Bronchial epithelial cell (primary cell): ENCODE measurements around the gene UBE2F. TPM values are rescaled to one million over a fixed set of nuclear protein-coding genes. Genes with fewer than 3 reads are reported as not detected.
A peak's percentile ranks its signal among the peaks of the same experiment; 100 is the strongest.

Experiments
- DNase-seq: peaks from one replicate; pipeline ENCODE4 v3.0.0-alpha.2; 2010; ENCODE audit warnings: low read depth
- FAIRE-seq: peaks from 2 replicates; lab custom pipeline; 2011; peaks lifted over from hg19 to GRCh38; lab: Jason Lieb, UNC
- H3K27me3 ChIP-seq: 2 replicates; pipeline ENCODE4 v1.5.1; 2011; ENCODE audit warnings: low read length; ENCODE audit not compliant: control insufficient read depth, insufficient read depth
- H3K36me3 ChIP-seq: 2 replicates; pipeline ENCODE4 v1.5.1; 2011; ENCODE audit warnings: low read length; ENCODE audit not compliant: control insufficient read depth, insufficient read depth
- H3K4me3 ChIP-seq: 2 replicates; pipeline ENCODE4 v1.5.1; 2011; ENCODE audit warnings: mild to moderate bottlenecking, low read depth, low read length, control low read depth
- CTCF ChIP-seq: IDR thresholded peaks from 2 replicates; pipeline ENCODE4 v1.5.1; 2011; ENCODE audit warnings: mild to moderate bottlenecking, moderate library complexity, low read length, control low read depth, inconsistent platforms; ENCODE audit not compliant: insufficient read depth, severe bottlenecking
- total RNA-seq: library from RNA; depleted of rRNA; stranded (reverse); fragments of >200 nt; gene quantifications from 2 replicates; pipeline ENCODE4 v1.2.1, GENCODE V29; 2014

UBE2F gene
- total RNA-seq, 1 donor from 2014 or later = 64.0 TPM

- no peak for FAIRE-seq
- no peak for TF ChIP-seq CTCF
- DNase-seq = no peak
- H3K4me3 ChIP-seq = no peak overlapping the region
- no peaks in the 10 kb centered on the region for H3K27me3 ChIP-seq
- H3K36me3 ChIP-seq = no peaks in the 10 kb centered on the region
Measured at GRCh38 chr2:238075397-238075796, 108.6 kb downstream of the UBE2F start.

GRCh38 chr2:238077292-238077691 is 110.5 kb downstream of the UBE2F start:
- no peak for FAIRE-seq
- Histone ChIP-seq H3K4me3 (no peak overlapping the region), H3K27me3 (no peaks in the 10 kb centered on the region), H3K36me3 (peaks cover 8% of the 10 kb centered on the region)
- no peak for DNase-seq
- no peak for TF ChIP-seq CTCF

GRCh38 chr2:238079874-238080327 is 113.1 kb downstream of the UBE2F start:
- DNase-seq (peak; percentile 5), FAIRE-seq (no peak)
- H3K36me3 ChIP-seq = peaks cover 16% of the 10 kb centered on the region

GRCh38 chr2:238080518-238080917 is 113.7 kb downstream of the UBE2F start:
- DNase-seq = no peak
- no peak for FAIRE-seq
- Histone ChIP-seq H3K4me3 (no peak overlapping the region), H3K36me3 (peaks cover 16% of the 10 kb centered on the region), H3K27me3 (no peaks in the 10 kb centered on the region)
- TF ChIP-seq CTCF = no peak

More at GRCh38 chr2:238079874-238080327, 113.1 kb downstream of the UBE2F start:
- Histone ChIP-seq H3K4me3 (no peak overlapping the region), H3K27me3 (no peaks in the 10 kb centered on the region)
- no peak for TF ChIP-seq CTCF

- TF ChIP-seq CTCF = no peak
- DNase-seq = no peak
- FAIRE-seq = no peak
- Histone ChIP-seq H3K36me3 (peaks cover 16% of the 10 kb centered on the region), H3K27me3 (no peaks in the 10 kb centered on the region), H3K4me3 (no peak overlapping the region)
Measured at GRCh38 chr2:238081150-238081549, 114.3 kb downstream of the UBE2F start.

- DNase-seq (no peak), FAIRE-seq (no peak)
- H3K4me3 ChIP-seq = no peak overlapping the region
- peaks cover 16% of the 10 kb centered on the region for H3K36me3 ChIP-seq
- H3K27me3 ChIP-seq = no peaks in the 10 kb centered on the region
- no peak for TF ChIP-seq CTCF
Measured at GRCh38 chr2:238081561-238081960, 114.7 kb downstream of the UBE2F start.
